ENCODE data around the gene LIN7B. TPM values are rescaled to one million over a fixed set of nuclear protein-coding genes. Genes with fewer than 3 reads are reported as not detected.

LIN7B gene
- total and polyA plus RNA-seq, 2 of the 13 experiments (the other 11 are each of a cell fraction or from before 2014, with no cell fraction given) = 5.3 to 7.6 TPM

DNA sequence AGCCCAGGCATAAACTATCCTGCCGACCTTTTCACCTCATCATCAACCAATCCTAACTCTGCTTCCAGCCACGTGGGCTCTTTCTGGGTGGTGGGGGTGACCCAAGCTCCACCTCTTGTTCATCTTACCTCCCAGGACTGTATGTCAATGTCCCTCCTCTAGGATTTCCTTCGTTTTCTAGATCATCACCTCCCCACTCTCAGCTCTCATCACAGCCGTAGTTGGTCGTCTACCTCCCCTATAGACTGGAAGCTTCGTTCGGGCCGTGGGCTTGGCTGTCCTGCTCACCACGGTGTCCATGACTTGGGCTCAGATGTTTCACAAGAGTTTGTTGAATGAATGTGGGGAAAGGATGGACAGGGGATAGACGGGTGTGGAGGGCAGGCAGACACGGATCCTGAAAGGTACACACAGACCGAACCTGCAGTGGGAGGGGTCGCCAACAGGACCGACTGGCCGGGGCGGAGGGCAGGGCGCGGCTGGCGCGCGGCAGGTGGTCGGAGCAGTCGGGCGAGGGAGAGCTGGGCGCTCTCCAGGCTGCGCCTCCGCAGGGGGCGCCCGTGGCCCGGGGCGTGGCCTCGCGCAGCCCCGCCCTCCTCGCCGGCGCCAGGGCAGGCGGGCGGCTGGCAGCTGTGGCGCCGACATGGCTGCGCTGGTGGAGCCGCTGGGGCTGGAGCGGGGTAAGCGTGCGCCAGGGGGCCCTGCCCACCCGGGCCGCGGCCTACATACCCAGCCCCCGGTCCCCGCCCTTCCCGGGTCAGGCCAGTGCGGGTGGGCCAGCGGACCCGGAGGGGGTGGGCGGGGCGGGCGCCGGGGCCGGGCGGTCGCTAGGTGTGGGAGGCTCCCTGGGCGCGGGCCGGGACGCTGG is at the start of gene LIN7B (continued):
- TF ChIP-seq ZBTB43 (CRISPR knock-in tag; conservative IDR thresholded peaks at IDR 0.05) = no peak; the same call in 1 of the 2 replicates
- TF ChIP-seq PTBP1 (IDR thresholded peaks at IDR 0.05; ENCODE audit: low read depth, low read length, poor library complexity, severe bottlenecking) = no peak
- no peak; the same call in 1 of the 2 replicates for TF ChIP-seq ZNF230 (CRISPR knock-in tag; IDR thresholded peaks at IDR 0.05)
- no peak; the same call in 1 of the 2 replicates for TF ChIP-seq RAD21 (CRISPR knock-in tag; IDR thresholded peaks at IDR 0.05)
- TF ChIP-seq ZSCAN30 (CRISPR knock-in tag; IDR thresholded peaks at IDR 0.05) = no peak
- 0 out of 2 replicates have a peak, but pooled peaks have one; percentile 45 for TF ChIP-seq MXD4 (CRISPR knock-in tag; IDR thresholded peaks at IDR 0.05)
- TF ChIP-seq POLR2A (IDR thresholded peaks at IDR 0.05; ENCODE audit: insufficient read depth in 1 of 2, low read depth in 2 of 2, low read length in 2 of 2) = peak; percentile 16 to 69; a peak in 2 of 4 replicates
- TF ChIP-seq, protein P1, sequence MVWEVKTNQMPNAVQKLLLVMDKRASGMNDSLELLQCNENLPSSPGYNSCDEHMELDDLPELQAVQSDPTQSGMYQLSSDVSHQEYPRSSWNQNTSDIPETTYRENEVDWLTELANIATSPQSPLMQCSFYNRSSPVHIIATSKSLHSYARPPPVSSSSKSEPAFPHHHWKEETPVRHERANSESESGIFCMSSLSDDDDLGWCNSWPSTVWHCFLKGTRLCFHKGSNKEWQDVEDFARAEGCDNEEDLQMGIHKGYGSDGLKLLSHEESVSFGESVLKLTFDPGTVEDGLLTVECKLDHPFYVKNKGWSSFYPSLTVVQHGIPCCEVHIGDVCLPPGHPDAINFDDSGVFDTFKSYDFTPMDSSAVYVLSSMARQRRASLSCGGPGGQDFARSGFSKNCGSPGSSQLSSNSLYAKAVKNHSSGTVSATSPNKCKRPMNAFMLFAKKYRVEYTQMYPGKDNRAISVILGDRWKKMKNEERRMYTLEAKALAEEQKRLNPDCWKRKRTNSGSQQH (CRISPR knock-in tag; IDR thresholded peaks at IDR 0.05; ENCODE audit: low read depth) = 0 out of 2 replicates have a peak, but pooled peaks have one; percentile 45
- TF ChIP-seq, protein P2, sequence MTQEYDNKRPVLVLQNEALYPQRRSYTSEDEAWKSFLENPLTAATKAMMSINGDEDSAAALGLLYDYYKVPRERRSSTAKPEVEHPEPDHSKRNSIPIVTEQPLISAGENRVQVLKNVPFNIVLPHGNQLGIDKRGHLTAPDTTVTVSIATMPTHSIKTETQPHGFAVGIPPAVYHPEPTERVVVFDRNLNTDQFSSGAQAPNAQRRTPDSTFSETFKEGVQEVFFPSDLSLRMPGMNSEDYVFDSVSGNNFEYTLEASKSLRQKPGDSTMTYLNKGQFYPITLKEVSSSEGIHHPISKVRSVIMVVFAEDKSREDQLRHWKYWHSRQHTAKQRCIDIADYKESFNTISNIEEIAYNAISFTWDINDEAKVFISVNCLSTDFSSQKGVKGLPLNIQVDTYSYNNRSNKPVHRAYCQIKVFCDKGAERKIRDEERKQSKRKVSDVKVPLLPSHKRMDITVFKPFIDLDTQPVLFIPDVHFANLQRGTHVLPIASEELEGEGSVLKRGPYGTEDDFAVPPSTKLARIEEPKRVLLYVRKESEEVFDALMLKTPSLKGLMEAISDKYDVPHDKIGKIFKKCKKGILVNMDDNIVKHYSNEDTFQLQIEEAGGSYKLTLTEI (CRISPR knock-in tag; conservative IDR thresholded peaks at IDR 0.05) = no peak
- TF ChIP-seq ZNF572 (CRISPR knock-in tag; IDR thresholded peaks at IDR 0.05) = peak; percentile 62; the same call in 1 of the 2 replicates
- TF ChIP-seq MED8 (CRISPR knock-in tag; IDR thresholded peaks at IDR 0.05; ENCODE audit: insufficient replicate concordance) = no peak
- TF ChIP-seq SKI (IDR thresholded peaks at IDR 0.05; ENCODE audit: partially characterized antibody) = peak; percentile 75
- TF ChIP-seq, protein P3, sequence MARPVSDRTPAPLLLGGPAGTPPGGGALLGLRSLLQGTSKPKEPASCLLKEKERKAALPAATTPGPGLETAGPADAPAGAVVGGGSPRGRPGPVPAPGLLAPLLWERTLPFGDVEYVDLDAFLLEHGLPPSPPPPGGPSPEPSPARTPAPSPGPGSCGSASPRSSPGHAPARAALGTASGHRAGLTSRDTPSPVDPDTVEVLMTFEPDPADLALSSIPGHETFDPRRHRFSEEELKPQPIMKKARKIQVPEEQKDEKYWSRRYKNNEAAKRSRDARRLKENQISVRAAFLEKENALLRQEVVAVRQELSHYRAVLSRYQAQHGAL (CRISPR knock-in tag; IDR thresholded peaks at IDR 0.05; ENCODE audit: not compliant biosample characterization) = no peak
- no peak for TF ChIP-seq MBNL3 (CRISPR knock-in tag; conservative IDR thresholded peaks at IDR 0.05)
- TF ChIP-seq, protein P4, sequence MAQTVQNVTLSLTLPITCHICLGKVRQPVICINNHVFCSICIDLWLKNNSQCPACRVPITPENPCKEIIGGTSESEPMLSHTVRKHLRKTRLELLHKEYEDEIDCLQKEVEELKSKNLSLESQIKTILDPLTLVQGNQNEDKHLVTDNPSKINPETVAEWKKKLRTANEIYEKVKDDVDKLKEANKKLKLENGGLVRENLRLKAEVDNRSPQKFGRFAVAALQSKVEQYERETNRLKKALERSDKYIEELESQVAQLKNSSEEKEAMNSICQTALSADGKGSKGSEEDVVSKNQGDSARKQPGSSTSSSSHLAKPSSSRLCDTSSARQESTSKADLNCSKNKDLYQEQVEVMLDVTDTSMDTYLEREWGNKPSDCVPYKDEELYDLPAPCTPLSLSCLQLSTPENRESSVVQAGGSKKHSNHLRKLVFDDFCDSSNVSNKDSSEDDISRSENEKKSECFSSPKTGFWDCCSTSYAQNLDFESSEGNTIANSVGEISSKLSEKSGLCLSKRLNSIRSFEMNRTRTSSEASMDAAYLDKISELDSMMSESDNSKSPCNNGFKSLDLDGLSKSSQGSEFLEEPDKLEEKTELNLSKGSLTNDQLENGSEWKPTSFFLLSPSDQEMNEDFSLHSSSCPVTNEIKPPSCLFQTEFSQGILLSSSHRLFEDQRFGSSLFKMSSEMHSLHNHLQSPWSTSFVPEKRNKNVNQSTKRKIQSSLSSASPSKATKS (CRISPR knock-in tag; IDR thresholded peaks at IDR 0.05) = no peak
- no peak for TF ChIP-seq SMAD3 (CRISPR knock-in tag; IDR thresholded peaks at IDR 0.05)
- no peak for TF ChIP-seq ZFP36L1 (CRISPR knock-in tag; IDR thresholded peaks at IDR 0.05)
- no peak for TF ChIP-seq TCF12 (IDR thresholded peaks at IDR 0.05)
- no peak for TF ChIP-seq TCF12 (CRISPR knock-in tag; IDR thresholded peaks at IDR 0.05)

Measured in HepG2 (cell line).